NAMALWA (cell line): ENCODE data around the gene SLC27A5.
"Not testable (repeated sequence)": the region's sequence is repeated elsewhere in the genome, so short reads cannot be mapped to it uniquely, and the experiment has no call there.

Experiments used
- DNase-seq: peaks from one replicate; pipeline ENCODE4 v3.0.0-alpha.2; 2015; ENCODE audit warnings: low spot score

The SLC27A5 gene

DNA sequence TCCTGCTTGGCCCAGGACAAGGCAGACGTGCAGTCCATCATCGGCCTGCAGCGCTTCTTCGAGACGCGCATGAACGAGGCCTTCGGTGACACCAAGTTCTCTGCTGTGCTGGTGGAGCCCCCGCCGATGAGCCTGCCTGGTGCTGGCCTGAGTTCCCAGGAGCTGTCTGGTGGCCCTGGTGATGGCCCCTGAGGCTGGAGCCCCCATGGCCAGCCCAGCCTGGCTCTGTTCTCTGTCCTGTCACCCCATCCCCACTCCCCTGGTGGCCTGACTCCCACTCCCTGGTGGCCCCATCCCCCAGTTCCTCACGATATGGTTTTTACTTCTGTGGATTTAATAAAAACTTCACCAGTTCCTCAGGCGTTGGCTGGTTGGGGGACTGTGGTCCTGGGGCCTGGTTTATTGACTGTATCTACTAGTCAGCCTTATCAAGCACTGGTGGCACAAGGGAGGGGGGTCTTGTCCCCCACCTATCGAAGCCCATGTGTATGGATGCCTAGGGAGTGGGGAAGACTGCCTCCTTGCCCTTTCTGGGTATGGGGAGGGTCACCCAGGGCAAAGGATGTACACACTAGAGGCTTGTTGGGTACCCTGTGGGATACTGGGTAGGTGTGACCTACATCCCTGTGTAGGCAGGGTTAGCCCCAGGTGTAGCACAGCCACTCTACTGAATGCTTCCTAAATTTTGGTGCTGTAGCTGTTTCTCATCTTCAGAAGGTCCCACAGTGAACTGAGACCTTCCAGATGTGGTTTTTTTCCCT lies 38.8 kb upstream of the SLC27A5 start:
- peak; percentile 27 for DNase-seq

DNA sequence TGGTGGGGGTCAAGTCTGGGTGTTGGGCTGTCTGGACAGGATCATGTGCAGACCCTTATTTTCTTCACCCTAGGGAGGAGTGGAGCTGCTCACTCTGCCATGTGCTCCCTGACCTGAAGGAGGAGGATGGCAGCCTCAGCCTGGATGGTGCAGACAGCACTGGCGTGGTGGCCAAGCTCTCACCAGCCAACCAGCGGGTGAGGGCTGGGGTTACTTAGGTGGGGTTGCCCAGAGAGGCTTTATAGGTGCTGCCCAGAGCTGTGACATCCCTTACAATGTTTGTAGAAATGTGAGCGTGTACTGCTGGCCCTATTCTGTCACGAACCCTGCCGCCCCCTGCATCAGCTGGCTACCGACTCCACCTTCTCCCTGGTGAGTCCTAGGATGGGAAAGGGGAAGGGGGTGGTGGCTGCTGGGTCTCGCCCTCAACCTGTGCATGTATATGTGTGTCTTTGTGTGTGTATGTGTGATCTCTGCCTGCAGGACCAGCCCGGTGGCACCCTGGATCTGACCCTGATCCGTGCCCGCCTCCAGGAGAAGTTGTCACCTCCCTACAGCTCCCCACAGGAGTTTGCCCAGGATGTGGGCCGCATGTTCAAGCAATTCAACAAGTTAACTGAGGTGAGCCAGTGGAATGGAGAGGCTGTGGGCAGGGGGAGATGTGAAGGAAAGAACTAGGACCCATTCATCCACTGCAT lies 38.0 kb upstream of the SLC27A5 start:
- no peak for DNase-seq

DNA sequence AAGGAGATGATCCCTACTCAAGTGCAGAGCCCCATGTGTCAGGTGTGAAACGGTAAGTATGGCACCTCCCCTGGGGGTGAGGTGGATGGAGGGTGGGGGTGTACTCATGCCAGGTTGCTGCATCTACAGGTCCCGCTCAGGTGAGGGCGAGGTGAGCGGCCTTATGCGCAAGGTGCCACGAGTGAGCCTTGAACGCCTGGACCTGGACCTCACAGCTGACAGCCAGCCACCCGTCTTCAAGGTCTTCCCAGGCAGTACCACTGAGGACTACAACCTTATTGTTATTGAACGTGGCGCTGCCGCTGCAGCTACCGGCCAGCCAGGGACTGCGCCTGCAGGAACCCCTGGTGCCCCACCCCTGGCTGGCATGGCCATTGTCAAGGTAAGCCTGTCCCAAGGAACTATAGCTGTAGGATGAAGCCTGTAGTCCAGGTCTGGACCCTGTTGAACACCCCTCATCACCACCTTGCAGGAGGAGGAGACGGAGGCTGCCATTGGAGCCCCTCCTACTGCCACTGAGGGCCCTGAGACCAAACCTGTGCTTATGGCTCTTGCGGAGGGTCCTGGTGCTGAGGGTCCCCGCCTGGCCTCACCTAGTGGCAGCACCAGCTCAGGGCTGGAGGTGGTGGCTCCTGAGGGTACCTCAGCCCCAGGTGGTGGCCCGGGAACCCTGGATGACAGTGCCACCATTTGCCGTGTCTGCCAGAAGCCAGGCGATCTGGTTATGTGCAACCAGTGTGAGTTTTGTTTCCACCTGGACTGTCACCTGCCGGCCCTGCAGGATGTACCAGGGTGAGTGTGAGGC lies 37.3 kb upstream of the SLC27A5 start:
- no peak for DNase-seq

DNA sequence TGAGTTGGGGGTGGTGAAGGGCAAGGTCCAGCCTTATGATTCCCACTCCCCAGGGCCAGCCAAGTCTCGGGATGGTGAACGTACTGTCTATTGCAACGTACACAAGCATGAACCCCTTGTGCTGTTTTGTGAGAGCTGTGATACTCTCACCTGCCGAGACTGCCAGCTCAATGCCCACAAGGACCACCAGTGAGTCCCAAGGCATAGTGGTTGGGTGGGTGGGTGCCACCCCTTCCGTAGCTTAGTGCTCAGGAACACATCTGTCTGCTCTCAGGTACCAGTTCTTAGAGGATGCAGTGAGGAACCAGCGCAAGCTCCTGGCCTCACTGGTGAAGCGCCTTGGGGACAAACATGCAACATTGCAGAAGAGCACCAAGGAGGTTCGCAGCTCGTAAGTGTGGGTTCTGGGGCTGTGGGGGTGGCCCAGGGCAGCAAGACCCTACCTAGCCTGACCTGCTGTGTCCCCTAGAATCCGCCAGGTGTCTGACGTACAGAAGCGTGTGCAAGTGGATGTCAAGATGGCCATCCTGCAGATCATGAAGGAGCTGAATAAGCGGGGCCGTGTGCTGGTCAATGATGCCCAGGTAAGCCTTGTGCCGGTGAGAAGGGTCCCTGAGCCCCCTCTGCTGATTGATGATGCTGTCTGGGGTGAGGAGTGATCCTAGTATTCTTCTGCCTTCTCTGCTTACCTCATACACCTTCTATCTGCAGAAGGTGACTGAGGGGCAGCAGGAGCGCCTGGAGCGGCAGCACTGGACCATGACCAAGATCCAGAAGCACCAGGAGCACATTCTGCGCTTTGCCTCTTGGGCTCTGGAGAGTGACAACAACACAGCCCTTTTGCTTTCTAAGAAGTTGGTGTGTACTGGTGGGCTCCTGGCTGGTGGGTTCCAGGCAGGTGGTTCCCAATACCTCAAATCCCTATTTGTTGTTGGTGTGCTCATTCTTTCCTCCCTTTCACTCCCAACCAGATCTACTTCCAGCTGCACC lies 35.8 kb upstream of the SLC27A5 start:
- no peak for DNase-seq

DNA sequence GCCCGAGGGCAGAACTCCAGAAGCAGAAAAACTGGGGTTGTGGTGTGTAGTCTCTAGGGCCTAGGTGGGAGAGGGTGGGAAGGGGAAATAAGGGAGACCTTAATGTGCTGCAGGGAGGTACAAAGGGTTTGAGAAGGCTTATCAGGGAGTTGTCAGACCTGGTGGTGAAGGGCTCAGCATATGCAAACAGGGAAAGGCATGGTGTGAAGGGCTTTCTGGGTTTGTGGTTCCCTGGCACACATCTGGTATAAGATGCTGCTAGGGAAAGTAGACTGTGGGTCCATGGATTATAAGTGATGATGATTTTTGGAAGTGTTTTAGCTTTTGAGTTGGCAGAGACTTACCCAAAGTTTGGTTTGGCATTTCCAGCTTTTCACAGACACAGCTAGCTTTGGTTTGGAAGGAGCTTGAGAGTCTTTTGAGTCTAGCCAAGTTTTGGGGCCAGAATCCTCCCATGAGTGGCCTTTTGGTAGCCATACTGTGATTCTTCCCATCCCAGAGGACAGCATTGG lies 34.3 kb upstream of the SLC27A5 start:
- no peak for DNase-seq

DNA sequence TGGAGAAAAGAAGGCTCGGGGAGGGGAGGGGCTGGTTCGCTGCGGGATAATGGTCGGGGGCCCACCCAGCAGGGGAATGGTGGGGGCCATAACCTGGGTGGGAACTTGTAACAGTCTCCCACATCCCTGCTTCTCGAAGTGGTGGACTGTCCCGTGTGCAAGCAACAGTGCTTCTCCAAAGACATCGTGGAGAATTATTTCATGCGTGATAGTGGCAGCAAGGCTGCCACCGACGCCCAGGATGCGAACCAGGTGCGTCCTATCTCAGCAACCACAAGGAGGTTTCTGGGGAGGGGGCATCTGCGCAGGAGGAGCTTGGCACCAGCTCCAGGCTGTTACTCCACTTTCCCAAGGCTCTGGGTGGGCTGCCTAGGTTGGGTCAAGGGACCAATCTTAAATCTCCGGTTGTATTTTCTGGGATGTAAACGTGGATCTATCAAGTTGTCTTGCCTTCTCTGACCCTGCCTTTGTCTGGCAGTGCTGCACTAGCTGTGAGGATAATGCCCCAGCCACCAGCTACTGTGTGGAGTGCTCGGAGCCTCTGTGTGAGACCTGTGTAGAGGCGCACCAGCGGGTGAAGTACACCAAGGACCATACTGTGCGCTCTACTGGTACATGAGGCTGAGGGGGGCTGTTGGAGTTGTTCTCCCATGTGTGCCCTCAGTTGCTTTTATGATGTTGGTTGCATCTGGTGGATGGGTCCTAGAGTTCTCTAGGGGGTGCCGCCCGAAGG lies 33.7 kb upstream of the SLC27A5 start:
- no peak for DNase-seq

DNA sequence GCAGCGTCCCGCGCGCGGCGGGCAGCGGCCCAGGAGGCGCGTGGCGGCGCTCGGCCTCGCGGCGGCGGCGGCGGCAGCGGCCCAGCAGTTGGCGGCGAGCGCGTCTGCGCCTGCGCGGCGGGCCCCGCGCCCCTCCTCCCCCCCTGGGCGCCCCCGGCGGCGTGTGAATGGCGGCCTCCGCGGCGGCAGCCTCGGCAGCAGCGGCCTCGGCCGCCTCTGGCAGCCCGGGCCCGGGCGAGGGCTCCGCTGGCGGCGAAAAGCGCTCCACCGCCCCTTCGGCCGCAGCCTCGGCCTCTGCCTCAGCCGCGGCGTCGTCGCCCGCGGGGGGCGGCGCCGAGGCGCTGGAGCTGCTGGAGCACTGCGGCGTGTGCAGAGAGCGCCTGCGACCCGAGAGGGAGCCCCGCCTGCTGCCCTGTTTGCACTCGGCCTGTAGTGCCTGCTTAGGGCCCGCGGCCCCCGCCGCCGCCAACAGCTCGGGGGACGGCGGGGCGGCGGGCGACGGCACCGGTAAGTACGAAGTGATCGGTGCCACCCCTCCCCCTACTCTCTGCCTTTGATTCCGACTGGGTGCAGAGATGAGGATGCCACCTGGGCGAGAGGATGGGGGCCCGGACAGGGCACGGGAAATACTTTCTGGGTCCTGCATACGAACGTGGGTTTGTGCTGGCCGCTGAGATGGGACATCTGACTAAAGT lies 32.9 kb upstream of the SLC27A5 start:
- peak; percentile 59 for DNase-seq

DNA sequence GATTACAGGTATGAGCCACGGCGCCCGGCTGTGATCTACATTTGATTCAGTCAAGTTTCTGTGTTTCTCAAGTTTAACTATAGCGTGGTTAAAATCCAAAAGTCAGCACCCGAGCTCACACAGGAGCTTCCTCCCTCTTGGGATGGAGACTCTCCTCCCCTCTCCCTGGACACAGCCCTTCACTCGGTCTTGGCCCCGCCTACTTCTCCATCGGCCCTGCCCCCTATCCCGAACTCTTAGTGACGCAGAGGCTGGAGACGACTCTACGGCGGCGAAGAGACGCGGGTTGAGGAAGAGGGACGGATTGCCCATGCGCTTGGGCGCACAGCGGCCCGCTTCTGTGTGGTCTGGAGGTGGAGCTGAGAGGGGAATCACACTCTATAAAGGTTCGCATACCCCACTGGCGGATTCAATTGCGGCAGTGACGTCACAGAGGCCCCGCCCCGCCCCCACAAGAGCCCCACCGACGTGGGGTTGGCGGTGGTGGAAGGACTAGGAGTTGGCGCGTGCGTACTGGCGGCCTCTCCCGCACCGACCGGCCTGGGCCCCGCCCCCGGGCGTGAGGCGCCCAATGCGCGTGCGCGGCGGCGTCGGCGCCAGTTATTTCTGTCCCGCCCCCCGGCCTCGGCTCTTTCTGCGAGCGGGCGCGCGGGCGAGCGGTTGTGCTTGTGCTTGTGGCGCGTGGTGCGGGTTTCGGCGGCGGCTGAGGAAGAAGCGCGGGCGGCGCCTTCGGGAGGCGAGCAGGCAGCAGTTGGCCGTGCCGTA lies 32.2 kb upstream of the SLC27A5 start, which contains the start of gene TRIM28:
TSS of gene TRIM28 (plus strand) at position 239 of the 765 bp plus-strand sequence. CDS start 694 bp downstream, outside the sequence.
- peak; percentile 99 for DNase-seq

DNA sequence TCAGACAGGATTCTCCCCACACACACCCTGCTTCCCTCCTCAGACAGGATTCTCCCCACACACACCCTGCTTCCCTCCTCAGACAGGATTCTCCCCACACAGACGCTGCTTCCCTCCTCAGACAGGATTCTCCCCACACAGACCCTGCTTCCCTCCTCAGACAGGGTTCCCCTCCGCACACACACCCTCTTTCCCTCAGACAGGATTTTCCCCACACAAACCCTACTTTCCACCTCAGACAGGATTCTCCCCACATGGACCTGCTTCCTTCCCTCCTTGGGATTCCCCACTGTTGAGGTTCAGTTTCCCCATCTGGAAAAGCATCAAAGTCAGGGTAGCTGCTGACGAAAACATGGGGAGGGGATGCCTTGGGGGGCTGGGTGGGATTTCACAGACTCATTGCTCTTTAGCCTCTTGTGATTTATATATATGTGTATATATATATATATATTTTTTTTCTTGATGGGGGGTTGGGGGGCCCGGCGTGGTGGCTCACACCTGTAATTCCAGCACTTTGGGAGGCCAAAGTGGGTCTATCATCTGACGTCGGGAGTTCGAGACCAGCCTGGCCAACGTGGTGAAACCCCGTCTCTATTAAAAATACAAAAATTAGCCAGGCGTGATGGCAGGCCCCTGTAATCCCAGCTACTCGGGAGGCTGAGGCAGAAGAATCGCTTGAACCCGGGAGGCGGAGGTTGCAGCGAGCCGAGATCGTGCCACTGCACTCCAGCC lies 31.0 kb upstream of the SLC27A5 start:
- not testable (repeated sequence) for DNase-seq

DNA sequence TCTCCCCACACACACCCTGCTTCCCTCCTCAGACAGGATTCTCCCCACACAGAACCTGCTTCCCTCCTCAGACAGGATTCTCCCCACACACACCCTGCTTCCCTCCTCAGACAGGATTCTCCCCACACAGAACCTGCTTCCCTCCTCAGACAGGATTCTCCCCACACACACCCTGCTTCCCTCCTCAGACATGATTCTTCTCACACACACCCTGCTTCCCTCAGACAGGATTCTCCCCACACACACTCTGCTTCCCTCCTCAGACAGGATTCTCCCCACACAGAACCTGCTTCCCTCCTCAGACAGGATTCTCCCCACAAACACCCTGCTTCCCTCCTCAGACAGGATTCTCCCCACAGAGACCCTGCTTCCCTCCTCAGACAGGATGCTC lies 27.4 kb upstream of the SLC27A5 start:
- DNase-seq: not testable (repeated sequence)

DNA sequence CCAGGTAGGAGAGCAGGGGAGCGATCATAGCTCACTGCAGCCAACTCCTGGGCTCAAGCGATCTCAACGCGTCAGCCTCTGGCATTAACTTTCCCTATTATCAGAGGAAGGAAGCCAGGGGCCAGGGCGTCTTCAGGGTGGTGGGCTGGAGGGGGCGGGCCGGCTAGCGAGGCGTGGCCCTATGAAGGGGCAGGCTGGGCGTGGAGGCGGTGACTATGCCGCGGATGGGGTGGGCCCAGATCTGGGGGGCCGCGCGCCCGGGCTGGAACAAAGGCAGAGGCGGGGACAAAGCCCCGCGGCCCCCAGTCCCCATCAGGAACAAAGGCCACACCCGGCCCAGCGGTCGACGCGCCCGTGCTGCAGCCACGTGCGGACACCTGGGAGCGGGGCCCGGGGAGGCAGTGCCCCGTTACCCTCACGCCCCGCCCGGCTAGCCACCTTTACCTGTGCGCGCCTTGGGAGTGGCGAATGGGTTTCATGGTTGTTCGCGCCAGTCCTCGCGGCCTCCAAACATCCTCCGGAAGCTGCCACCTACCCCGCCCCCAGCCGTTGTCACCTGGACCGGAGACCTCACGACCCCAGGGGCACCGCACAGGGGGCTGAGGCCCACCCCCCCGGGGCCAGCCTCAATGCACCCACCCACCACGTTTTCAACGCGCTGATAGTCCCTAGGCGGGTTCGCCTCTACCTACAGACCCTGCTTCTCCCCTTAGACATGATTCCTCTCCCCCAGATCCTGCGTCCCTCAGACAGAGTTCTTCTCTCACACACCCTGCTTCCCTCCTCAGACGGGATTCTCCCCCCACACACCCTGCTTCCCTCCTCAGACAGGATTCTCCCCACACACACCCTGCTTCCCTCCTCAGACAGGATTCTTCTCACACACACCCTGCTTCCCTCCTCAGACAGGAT lies 26.7 kb upstream of the SLC27A5 start:
- DNase-seq: no peak

DNA sequence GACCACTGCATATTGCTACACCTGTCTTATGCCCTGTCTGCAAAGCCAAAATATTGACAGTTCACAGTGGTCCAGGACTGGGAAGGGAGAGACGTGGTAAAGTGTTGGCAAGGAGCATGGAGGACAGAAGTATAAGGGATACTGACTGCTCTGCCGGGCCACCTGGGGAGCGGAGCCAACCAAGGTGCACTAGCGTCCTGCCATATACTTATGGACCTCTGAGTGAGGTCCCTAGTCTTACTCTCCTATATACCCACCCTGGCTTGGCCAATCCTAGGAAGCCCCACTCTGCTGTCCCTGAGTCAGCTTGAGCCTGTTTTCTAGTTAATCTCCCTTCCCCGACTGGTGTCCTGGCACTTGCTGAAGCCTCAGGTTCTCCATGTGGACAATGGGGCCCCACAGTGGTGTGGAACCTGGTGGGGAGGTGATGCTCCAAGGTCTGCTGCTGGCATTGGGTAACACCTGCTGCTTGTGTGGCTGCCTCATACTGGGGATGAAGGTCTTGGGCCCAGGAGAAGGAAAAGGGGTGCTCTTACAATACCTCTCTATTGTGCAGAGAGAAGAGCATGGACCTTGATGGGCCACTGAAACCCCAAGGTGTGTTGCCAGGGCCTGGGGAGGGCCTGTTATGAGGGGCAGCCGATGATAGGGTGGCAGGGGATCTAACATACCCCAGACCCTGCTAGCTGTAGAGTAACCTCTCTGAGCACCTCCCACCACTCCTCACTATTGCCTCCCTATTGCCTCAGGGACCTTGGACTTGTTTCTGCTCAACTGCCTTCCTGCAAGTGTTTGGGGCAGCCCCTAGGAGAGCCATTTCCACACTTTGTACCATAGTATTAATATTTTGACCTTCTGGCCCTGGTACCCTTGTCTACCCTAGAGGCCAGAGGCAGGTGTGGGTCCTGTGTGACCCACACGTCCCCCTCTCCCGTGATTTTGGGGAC lies 25.3 kb upstream of the SLC27A5 start:
- no peak for DNase-seq

DNA sequence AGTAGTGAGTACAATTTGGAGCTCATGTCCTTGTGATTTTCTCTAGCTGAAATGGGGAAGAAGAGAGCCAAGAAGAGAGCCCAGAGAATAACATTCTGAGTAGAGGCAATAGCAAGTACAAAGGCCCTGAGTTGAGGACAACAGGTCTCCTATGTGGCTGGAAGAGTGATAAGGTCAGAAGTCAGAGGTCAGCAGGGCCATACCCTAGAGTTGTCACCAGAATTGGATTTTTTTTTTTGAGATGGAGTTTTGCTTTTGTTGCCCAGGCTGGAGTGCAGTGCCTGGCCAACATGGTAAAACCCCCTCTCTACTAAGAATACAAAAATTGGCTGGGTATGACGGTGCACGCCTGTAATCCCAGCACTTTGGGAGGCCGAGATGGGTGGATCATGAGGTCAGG lies 24.1 kb upstream of the SLC27A5 start:
- DNase-seq: no peak

DNA sequence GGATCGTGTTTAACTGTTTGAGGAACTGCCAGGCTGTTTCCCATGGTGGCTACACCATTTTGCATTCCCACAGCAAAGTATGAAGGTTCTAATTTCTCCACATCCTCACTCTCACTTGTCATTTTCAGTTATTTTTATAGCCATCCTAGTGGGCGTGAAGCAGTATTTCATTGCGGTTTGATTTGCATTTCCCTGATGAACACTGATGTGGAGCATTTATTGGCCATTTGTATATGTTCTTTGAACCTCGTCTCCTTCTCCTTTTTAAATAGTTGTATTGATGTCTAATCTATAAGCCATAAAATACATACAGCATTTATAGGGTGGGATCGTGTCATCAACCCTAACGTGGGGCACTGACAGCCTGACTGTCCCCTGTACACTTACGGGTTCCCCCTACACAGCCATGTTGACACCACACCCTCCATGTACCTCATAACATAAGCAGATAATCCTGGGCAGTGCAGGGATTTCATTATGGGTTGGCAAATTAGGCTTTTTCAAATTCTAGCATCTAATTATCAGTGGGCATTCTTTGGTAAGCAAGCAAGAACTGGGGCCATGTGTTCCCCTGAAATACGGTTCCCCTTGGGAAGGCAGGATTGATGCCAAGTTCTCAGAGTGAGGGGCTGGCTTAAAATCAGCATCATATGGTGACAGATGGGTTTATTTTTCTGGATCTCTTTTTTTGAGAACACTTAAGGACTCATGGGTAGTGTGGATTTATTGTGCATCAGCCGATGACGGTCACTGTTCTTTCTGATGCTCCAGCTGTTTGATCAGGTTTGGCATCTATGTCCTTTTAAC lies 19.4 kb upstream of the SLC27A5 start:
- DNase-seq: no peak

DNA sequence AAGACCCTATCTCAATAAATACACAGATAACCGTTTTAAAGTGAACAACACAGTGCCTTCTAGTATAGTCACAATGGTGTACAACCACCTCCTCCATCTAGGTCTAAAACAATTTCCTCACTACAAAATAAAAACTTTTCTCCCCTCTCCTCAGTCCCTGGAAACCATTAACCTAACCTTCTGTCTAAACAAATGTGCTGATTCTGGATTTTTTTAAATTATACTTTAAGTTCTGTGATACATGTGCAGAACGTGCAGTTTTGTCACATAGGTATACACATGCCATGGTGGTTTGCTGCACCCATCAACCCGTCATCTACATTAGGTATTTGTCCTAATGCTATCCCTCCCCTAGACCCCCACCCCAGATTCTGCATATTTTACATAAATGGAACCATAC lies 17.6 kb upstream of the SLC27A5 start:
- DNase-seq: no peak
